HK-2 (cell line): Measurements from ENCODE around the gene PLCL2.
"Not testable (repeated sequence)": the region's sequence is repeated elsewhere in the genome, so short reads cannot be mapped to it uniquely, and the experiment has no call there.

Source experiments
- DNase-seq: peaks from one replicate; pipeline ENCODE4 v3.0.0-alpha.2; 2018; ENCODE audit not compliant: unreplicated experiment

The PLCL2 gene

GRCh38 chr3:16961621-16962205, 77.0 kb downstream of the PLCL2 start:
- DNase-seq: no peak

- no peak for DNase-seq
Measured at GRCh38 chr3:16975083-16975482, 90.3 kb downstream of the PLCL2 start.

GRCh38 chr3:16978234-16978920, 93.6 kb downstream of the PLCL2 start:
- no peak for DNase-seq

- no peak for DNase-seq
Measured at GRCh38 chr3:16978921-16979271, 94.1 kb downstream of the PLCL2 start.

GRCh38 chr3:16979769-16980515, 95.2 kb downstream of the PLCL2 start:
- not testable (repeated sequence) for DNase-seq

- DNase-seq: not testable (repeated sequence)
Measured at GRCh38 chr3:16980526-16980925, 95.8 kb downstream of the PLCL2 start.

- DNase-seq: no peak
Measured at GRCh38 chr3:16982460-16982859, 97.7 kb downstream of the PLCL2 start.

- DNase-seq: no peak
Measured at GRCh38 chr3:16985608-16986007, 100.9 kb downstream of the PLCL2 start.

GRCh38 chr3:16987141-16987540, 102.4 kb downstream of the PLCL2 start:
- DNase-seq: no peak

- DNase-seq: no peak
Measured at GRCh38 chr3:16990163-16990562, 105.4 kb downstream of the PLCL2 start.

- no peak for DNase-seq
Measured at GRCh38 chr3:16992198-16992597, 107.4 kb downstream of the PLCL2 start.

- DNase-seq: no peak
Measured at GRCh38 chr3:16993227-16993626, 108.5 kb downstream of the PLCL2 start.

GRCh38 chr3:16994854-16995525, 110.2 kb downstream of the PLCL2 start:
- no peak for DNase-seq

- DNase-seq: no peak
Measured at GRCh38 chr3:16995601-16996000, 110.8 kb downstream of the PLCL2 start.

- DNase-seq: no peak
Measured at GRCh38 chr3:16998236-16998923, 113.6 kb downstream of the PLCL2 start.

- no peak for DNase-seq
Measured at GRCh38 chr3:16999161-16999560, 114.4 kb downstream of the PLCL2 start.

GRCh38 chr3:16999871-17000270, 115.1 kb downstream of the PLCL2 start:
- no peak for DNase-seq

- no peak for DNase-seq
Measured at GRCh38 chr3:17003457-17003856, 118.7 kb downstream of the PLCL2 start.

- DNase-seq: no peak
Measured at GRCh38 chr3:17006132-17006852, 121.5 kb downstream of the PLCL2 start.

GRCh38 chr3:17007284-17007683, 122.5 kb downstream of the PLCL2 start:
- DNase-seq: no peak

- no peak for DNase-seq
Measured at GRCh38 chr3:17009826-17010225, 125.1 kb downstream of the PLCL2 start.
